Left cardiac atrium (tissue), 4 donors: Measurements from ENCODE around the gene CDS1. TPM values are rescaled to one million over a fixed set of nuclear protein-coding genes. Genes with fewer than 3 reads are reported as not detected.
"Not testable (repeated sequence)": the region's sequence is repeated elsewhere in the genome, so short reads cannot be mapped to it uniquely, and the experiment has no call there.

ENCODE experiments used
- ATAC-seq, 2 donors: fragments of 200-7000 bp; cut with Tn5 transposase; one replicate each; pipeline ENCODE4 v1.9.1; 2020; ENCODE audit warnings: mild to moderate bottlenecking in 2 of 2, moderate library complexity in 2 of 2
- DNase-seq: peaks from one replicate; pipeline ENCODE4 v3.0.0-alpha.2; 2020
- intact Hi-C, 2 donors: fragments of 100-400 bp; cut with DNase I; formaldehyde crosslinking; loops; one replicate each; pipeline versions ENCODE4 v1.14.1 to v1.15.1; 2022 to 2023
- long read RNA-seq: library from polyadenylated mRNA; unstranded; transcript quantifications from one replicate; pipeline ENCODE4 v2.0.0, GENCODE V29; 2021
- total RNA-seq, 2 donors: library from RNA; stranded (reverse); fragmentation: NEBNext Ultra II Directional; extraction: Animal tissue kit (Norgen Biotek cat#: 25700); gene quantifications; one replicate each; pipeline ENCODE4 v1.2.1, GENCODE V29; 2021
- donor health status: DM: no; HTN: yes; CAD: no.
- donor health status: DM: no; HTN: yes; CAD: no; lungs with severe emphysema.
- donor health status: DM: yes; HTN: yes; CAD: no.
- donor health status: Dilated cardiomyopathy.

The CDS1 gene
- total RNA-seq, result under 1 TPM; 0.21 to 0.29 TPM
- long read RNA-seq, partial matches to known transcripts, result 0 of 1 reads
- long read RNA-seq, other reads (novel, unspliced or antisense), result 1 of 1 reads

DNA sequence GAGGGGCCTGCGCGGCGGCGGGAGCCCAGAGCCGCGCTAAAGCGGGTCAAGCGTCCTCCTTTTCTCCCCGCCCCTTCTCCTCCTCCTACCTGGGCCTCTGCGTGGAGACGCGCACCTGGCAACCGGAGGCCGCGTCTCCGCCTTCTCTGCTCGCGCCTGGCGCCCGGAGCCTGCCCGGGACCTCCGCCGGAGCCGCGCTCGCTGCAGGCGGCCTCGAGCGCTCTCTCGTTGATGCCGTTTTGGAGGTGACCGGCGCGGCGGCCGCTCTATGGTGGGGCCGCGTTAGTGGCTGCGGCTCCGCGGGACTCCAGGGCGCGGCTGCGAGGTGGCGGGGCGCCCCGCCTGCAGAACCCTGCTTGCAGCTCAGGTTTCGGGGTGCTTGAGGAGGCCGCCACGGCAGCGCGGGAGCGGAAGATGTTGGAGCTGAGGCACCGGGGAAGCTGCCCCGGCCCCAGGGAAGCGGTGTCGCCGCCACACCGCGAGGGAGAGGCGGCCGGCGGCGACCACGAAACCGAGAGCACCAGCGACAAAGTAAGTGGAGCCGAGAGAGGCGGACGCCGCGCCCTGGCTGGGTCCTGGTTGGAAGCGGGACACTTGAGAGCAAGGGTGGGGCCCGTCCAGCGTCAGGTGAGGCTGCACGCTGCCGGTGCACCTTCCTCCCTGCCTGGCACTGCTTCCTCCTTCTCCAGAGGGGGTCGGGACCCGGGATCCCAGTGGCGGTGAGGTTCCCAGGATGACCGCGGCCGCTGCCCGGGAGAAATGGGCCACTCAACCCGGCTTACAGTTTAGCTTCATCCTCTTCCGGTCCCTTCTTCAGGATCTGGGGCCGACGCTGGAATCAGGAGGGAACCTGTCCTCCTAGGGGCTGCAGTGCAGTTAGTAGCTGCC, at the start of gene CDS1:
Gene CDS1, plus strand, starts transcription at position 140 of the 888 bp plus-strand sequence. Its CDS starts 275 bp downstream, at position 415.
- peak; percentile 69 to 78 for ATAC-seq
- intact Hi-C loops, result no loop called here
- DNase-seq, result peak; percentile 24

DNA sequence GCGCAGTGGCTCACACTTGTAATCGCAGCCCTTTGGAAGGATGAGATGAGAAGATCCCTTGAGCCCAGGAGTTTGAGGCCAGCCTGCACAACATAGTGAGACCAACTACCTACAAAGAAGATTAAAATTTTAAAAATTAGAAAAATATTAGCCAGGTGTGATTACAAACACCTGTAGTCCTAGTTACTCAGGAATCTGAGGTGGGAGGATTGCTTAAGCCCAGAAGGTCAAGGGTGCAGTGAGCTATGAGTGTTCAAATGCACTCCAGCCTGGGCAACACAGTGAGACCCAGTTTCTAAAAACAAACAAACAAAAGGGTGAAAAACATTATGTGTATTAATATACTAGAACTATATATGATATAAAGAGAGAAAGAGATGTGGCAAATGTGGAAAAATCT, 47.0 kb upstream of the CDS1 start:
- intact Hi-C loops, result no loop called here
- no peak for DNase-seq
- ATAC-seq, result no peak

DNA sequence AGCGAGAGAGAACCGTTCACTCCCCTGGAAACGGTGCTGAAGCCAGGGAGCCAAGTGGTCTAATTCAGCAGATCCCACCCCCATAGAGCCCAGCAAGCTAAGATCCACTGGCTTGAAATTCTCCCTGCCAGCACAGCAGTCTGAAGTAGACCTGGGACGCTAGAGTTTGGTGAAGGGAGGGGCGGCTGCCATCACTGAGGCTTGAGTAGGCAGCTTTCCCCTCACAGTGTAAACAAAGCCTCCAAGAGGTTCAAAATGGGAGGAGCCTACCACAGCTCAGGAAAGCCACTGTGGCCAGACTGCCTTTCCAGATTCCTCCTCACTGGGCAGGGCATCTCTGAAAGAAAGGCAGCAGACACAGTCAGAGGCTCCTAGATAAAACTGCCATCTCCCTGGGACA, 37.8 kb upstream of the CDS1 start:
- DNase-seq (no peak), ATAC-seq (no peak)
- intact Hi-C loops, result no loop called here

DNA sequence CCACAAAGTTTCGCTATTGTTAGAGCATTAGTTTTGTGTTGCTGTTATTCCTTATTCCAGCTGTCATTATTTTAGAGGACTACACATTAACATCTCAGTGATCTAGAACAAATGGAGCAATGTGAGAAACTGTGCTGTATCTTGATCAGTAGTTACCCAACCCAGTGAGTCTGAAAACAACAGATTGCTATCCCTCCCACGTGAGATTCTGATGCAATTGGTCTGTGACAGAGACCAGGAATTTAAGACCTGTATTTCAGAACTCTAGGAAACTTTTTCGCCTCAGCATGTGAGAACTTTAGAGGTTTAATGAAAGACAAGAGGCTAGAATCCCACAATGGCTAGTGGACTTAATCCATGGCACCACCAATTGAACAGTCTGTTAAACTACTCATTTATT, 35.7 kb upstream of the CDS1 start:
- DNase-seq, result no peak
- intact Hi-C loops, result no loop called here
- no peak for ATAC-seq

DNA sequence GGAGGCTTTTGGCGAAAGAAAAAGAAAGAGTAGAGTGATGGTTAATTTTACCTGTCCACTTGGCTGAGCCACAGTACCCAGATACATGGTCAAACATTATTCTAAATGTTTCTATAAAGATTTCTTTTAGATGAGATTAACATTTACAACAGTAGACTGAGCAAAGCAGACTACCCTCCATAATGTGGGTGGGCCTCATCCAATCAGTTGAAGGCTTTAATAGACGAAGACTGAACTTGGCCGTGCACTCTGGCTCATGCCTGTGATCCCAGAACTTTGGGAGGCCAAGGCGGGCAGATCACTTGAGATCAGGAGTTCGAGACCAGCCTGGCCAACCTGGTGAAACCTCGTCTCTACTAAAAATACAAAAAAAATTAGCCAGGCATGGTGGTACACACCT, 33.7 kb upstream of the CDS1 start:
- DNase-seq, intact Hi-C loops, ATAC-seq: not testable (repeated sequence)

DNA sequence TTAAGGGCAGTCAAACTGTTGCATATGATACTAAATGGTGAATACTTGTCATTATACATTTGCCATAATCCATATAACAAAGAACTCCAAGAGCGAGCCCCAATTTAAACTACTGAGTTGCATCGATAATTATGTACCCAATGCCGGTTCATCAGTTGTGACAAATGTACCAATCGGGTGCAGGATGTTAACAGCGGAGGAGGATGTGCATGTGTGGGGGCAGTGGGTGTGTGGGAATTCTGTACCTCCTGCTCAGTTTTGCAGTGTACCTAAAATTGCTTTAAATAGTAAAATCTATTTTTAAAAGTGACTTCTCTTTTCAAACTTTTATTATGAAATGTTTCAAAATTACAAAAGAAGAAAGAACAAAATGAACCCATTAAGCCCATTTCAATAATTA, 20.8 kb upstream of the CDS1 start:
- intact Hi-C loops, result no loop called here
- ATAC-seq (no peak), DNase-seq (no peak)

DNA sequence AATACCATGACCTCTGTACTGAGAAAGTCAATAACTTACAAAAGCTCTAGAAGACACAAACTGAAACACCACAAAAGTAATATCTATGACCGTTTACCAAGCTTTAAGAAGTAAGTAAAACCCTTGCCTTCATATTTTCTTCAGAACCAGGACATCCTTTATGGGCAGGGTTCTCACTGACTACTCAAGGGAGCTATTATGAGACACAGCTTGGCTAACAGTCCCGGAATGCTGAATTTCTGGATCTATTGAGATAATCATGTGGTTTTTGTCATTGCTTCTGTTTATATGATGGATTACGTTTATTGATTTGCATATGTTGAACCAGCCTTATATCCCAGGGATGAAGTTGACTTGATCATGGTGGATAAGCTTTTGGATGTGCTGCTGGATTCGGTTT, 19.9 kb upstream of the CDS1 start:
- intact Hi-C loops, result no loop called here
- DNase-seq (no peak), ATAC-seq (no peak)

DNA sequence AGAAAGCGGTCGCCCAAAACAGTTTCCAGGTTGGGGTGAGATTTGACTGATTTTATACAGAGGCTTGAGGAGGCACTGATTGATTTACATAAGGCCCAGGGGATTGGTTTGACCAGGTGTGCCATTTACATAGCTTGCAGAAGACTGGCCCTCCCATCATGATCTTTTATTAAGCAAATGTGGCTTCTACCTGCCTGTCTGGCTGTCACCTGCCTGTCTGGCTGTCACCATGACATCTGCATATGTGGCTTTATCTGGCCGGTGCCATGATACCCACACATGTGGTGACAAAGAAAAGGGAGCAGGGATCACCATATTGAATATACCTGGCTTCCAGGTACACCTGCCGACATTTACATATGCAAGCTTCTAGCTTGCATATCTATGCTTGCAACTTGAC, 17.0 kb upstream of the CDS1 start:
- intact Hi-C loops, result no loop called here
- no peak for ATAC-seq
- DNase-seq, result no peak

DNA sequence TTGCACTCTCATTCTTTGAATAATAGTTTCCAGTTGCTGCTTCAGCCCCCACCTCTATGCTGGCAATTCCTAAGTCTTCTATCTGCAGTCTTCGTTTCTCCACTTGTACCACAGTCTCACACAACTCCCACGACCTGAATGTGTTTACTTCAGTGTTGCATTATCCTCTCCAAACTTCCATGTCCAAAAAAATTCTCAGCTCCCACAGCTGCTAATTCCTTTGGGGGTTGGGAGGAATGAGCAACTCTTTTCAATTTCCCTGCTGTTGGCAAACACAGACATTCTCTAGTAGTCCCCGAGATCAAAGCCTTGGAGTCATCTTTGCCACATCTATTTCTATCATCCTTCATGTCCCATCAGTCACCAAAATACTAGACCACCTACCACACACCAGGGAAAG, 14.4 kb upstream of the CDS1 start:
- no peak for ATAC-seq
- no peak for DNase-seq
- intact Hi-C loops, result no loop called here

DNA sequence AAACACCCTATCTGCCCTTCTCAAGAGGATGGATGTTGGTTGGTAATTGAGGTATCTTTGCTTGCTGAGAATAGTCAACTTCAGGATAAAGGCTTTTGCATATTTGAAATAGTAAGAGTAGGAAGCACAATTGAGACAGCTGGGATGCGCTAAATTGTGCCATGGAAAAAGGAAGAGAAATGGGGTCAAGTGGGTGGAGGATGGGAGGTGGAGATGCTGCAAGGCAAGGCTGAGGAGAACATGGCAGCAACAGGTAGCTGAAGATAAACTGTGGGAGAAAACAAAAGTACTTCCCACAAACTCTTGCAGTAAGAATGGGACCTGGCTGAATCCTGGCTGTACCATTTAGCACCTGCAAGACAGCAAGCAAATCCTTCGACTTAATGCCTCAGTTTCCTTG, 13.9 kb upstream of the CDS1 start:
- ATAC-seq (no peak), DNase-seq (no peak)
- intact Hi-C loops, result no loop called here

DNA sequence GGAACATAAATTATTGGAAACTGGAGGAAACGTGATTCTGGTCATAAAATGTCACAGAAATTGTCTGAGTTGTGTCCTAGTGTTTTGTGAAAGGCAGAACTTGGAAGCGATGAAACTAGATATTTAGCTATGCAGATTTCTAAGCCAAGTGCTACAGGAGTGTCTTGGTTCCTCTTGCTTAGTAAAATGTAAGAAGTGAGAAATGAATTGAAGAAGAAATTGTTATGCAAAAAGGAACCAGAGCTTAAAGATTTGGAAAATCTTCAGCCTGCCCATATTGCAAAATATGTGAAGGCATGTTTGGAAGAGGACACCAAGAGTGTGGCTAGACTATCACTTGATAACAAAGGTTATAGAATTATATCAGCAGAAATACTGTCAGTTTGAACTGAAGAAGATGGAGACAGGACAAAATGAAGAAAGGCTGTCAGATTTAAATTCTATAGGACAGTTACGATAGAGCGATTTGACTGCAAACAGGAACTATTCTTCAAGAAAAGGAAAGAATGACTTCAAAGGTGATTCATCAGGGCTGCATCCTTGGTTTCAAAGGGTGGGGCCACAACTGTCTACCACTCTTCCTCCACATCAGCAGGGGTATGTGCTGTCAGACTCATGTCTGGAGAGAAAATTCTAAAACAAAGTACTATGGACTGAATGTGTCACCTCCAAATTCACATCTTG, 9.4 kb upstream of the CDS1 start:
- intact Hi-C loops, result no loop called here
- no peak for ATAC-seq
- no peak for DNase-seq

DNA sequence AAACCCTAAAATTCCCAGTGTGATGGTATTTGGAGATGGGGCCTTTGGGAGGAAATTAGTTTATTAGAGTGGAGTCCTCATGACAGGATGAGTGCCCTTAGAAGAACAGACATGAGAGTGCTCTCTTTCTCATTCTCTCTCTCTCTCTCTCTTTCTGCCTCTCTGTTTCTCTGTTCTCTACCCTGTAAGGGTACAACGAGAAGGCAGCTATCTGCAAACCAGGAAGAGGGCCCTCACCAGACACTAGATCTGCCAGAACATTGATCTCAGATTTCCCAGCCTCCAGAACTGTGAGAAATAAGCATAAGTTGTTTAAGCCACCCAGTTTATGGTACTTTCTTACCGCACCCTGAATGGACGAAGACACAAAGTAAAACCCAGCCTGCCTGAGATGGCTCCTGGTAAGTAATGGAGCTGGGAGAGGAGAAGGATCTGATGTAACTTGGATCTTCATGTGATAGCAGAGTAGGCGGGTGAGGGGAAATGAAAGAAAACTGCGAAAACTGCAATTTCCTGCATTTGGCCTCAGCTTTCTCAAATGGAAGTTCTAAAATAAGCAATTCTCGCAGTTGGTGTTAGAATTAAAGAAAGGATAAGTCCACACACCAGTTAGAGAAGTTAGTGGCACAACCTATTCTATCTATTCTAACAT, 8.7 kb upstream of the CDS1 start:
- ATAC-seq (no peak), DNase-seq (no peak)
- intact Hi-C loops, result no loop called here

DNA sequence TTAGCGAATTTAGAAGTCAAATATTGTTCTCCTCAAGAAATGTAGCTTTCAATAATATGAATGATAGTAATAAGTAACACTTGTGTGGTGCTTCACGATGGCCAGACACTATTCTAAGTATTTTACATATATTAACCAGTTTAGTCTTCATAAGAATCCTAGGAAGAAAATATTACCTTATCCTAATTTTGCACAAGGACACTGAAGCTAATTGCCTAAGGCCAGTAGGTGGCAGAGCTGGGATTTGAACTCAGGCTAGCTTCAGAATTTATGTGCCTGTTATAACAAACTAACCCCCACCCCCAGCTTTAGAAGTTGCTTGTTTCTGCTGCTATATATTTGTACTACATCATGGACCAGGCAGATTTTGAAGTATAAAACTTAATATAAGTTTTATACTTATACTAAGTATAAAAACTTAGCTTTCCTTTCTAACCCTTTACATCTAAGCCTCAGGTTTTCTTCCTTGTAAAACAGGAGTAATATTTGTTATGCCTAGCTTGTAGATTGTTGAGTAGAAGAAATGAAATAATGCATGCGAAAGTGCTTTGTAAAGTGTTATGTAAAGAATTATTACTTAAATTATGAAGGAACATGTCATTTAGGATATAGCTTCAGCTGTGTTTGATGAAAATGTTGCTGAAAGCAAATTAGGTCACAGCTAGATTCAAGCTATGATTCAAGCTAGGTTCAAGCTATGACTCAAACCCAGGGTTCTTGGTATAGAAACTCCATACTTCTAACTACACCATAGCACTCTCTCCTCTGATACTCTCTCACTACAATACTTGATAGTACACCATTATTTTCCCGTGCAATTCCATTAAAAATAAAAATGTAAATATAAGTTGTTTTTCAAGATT, 4.2 kb upstream of the CDS1 start:
- no peak for ATAC-seq
- intact Hi-C loops, result loop anchor here in 1 of 2 donors (5.0 kb wide), 1 partner anchor 394 kb away; no protein-coding TSS in a partner anchor
- no peak for DNase-seq

DNA sequence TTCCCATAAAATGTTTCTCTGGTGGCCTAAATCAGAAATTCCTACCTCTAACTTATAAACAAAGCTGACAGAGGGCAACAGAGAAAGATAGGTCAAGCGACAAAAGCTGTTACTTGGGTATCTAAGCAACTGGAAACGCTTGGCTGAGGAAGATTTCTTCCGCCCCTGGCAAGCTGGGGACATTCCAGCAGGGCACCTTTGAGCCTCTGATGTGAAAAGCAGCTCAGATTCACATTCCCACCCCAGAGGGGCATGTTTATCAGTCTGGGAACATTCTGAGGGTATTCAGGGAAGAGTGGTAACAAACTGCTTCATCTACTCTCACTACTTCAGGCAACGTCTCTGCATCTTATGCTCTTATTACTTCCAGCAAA, 3.5 kb upstream of the CDS1 start:
- ATAC-seq (no peak), DNase-seq (no peak)
- intact Hi-C loops, result loop anchor here in 1 of 2 donors (5.0 kb wide), 1 partner anchor 393 kb away; no protein-coding TSS in a partner anchor

DNA sequence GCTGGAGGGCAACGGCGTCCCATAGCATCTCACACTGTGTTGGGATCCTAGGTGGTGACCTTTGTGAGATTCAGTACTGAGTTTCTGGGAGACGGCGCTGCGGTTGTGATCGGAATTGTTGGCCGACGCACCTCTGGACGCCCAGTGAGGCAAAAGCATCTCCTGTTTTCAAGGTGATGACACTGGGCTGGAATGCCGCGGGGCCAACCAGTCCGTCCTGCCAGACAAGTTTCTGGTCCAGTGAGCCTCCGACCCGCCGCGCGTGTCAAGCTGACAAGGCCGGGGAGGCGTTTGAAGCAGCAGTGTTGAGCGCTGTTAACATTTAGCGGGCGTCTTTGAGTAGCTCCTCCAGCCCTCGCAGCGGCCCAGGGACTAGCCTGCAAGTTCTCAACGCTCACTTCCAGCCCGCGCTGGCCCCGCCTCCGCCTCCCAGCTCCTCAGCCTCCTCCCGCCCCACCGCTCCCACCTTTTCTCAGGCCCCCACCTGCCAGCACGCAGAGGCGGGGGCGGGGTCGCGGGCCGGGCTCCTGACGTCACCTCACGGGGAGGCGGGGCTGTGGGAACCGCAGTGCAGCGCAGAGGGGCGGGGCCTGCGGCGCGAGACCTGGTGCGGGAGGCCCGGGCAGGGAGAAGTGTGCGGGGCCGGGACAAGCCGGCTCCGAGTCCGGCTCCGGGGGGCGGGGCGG, 482 bp upstream of the CDS1 start:
- intact Hi-C loops, result no loop called here
- DNase-seq (peak; percentile 86), ATAC-seq (peak; percentile 94 to 97)

DNA sequence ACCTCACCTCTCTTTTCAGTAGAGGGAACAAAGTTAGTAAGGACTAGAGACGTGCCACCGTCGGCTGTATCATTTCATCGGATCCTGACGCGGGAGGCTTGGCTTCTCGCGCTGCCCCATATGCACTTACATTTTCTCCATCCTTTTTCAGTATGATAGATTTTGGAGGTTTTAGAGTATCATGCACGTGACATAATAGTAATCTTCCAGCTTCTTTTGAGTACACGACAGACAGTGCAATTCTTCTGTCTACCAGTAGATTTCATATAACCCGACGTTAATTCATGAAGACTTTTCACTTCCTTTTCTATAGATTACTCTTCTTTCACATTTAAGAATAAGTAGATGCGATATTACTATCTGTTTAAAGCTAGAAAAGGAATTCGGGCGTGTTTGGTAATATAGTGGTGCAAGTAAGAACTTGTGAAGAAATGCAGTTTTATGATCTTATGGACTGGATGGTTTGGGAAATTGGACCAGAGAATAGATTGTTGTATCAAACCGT, 1.0 kb downstream of the CDS1 start:
- DNase-seq, result no peak
- ATAC-seq, result no peak
- intact Hi-C loops, result no loop called here

DNA sequence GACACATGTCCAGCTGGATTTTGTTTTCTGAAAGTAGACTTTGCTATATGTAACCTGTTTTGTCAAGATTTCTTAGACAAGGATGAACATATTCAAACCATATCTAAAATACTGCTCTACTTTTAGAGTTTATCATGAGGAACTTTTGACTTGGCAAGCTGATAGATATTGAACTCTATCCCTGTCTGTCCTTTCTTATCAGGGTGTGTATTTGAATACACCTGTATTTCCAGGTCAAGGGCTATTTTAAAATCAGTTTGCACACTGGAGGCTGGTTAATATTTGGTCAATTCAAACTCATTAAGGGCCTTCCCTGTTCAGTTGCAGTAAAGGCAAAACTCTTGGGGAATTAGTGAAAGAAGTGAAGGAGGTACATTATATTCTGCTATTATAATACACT, 2.3 kb downstream of the CDS1 start:
- DNase-seq (no peak), ATAC-seq (no peak)
- intact Hi-C loops, result no loop called here

DNA sequence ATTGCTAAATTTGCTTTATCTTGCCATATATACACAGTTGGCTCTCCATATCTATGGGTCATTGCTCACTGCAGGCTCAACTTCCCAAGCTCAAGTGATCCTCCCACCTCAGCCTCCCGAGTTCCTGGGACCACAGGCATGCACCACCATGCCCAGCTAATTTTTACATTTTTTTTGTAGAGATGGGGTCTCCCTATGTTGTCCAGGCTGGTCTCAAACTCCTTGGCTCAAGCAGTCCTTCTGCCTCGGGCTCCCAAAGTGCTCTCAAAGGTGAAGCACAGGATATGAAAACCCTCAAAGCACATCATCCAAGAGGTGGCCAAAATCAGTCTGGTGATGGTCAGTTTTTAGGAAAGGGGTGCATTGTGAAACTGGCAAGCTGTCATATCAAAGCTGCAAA, 11.8 kb downstream of the CDS1 start:
- DNase-seq (no peak), ATAC-seq (no peak)
- intact Hi-C loops, result no loop called here
